ENCODE data around the gene HAUS3.
A peak's percentile ranks its signal among the peaks of the same experiment; 100 is the strongest.

Gene HAUS3

DNA sequence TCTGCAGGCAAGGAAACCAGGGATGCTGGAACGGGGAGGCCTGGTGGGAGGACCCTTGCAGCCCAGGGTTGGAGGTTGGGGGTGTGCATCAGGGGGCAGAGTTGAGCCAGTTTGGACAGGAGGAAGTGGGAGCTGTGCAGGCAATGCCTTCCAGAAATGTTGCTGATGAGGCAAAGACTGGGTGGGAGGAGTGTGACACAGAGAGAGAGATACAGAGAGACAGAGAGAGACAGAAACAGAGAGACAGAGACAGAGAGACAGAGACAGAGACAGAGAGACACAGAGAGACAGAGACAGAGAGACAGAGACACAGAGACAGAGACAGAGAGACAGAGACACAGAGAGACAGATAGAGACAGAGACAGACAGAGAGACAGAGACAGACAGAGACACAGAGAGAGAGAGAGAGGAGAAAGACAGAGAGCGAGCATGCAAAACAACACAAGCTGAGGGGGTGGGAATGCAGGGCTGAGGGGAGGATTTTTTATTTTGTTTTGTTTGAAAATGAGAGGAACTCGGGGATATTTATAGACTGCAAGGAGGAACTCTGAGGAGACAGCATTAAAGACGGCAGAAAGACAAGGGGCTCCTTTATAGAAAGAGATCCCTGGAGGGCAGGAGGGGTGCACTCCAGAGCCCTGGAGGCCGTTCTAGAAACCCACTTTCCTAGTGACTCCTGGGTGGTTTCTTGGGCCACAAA lies 1.9 kb upstream of the HAUS3 start (continued):
- TF ChIP-seq ZNF610 (tag by site-specific recombination; IDR thresholded peaks at IDR 0.05; ENCODE audit: borderline replicate concordance) (no peak), ZSCAN23 (tag by site-specific recombination; IDR thresholded peaks at IDR 0.05) (no peak), ZNF792 (tag by site-specific recombination; IDR thresholded peaks at IDR 0.05) (no peak), KLF1 (tag by site-specific recombination; IDR thresholded peaks at IDR 0.05) (0 out of 2 replicates have a peak, but pooled peaks have one; percentile 19), EGR2 (tag by site-specific recombination; IDR thresholded peaks at IDR 0.05; ENCODE audit: low read depth) (peak; percentile 81), ZNF747 (tag by site-specific recombination; IDR thresholded peaks at IDR 0.05) (no peak)
- TF ChIP-seq, protein P1, sequence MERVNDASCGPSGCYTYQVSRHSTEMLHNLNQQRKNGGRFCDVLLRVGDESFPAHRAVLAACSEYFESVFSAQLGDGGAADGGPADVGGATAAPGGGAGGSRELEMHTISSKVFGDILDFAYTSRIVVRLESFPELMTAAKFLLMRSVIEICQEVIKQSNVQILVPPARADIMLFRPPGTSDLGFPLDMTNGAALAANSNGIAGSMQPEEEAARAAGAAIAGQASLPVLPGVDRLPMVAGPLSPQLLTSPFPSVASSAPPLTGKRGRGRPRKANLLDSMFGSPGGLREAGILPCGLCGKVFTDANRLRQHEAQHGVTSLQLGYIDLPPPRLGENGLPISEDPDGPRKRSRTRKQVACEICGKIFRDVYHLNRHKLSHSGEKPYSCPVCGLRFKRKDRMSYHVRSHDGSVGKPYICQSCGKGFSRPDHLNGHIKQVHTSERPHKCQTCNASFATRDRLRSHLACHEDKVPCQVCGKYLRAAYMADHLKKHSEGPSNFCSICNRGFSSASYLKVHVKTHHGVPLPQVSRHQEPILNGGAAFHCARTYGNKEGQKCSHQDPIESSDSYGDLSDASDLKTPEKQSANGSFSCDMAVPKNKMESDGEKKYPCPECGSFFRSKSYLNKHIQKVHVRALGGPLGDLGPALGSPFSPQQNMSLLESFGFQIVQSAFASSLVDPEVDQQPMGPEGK (tag by site-specific recombination; IDR thresholded peaks at IDR 0.05), result 0 out of 2 replicates have a peak, but pooled peaks have one; percentile 25
- TF ChIP-seq, protein P2, sequence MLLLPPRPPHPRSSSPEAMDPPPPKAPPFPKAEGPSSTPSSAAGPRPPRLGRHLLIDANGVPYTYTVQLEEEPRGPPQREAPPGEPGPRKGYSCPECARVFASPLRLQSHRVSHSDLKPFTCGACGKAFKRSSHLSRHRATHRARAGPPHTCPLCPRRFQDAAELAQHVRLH (tag by site-specific recombination; IDR thresholded peaks at IDR 0.05), result 0 out of 2 replicates have a peak, but pooled peaks have one; percentile 44
- TF ChIP-seq, protein P3, sequence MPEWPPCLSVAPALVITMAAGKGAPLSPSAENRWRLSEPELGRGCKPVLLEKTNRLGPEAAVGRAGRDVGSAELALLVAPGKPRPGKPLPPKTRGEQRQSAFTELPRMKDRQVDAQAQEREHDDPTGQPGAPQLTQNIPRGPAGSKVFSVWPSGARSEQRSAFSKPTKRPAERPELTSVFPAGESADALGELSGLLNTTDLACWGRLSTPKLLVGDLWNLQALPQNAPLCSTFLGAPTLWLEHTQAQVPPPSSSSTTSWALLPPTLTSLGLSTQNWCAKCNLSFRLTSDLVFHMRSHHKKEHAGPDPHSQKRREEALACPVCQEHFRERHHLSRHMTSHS (tag by site-specific recombination; IDR thresholded peaks at IDR 0.05), result no peak

DNA sequence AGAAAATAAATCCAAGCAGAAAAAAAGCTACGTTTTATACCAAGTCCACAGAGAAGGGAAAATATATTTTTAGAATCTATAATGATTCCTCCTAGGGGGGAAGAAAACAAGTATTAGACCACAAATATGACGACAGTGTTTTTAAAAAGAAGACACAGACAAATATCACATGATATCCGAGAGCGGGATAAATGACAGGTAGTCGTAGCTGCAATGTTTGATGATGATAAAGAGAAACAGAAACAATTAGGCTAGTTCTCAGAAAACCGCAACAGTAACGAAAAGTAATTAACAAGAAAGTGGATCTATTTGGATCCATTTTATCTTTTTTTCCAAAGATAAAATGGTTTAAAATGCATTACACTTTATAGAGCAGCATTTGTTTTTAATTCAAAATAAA lies 918 bp downstream of the HAUS3 start:
- Histone ChIP-seq H3K36me3 (ENCODE audit: control insufficient read depth in 2 of 2, insufficient read depth in 1 of 2, low read length in 2 of 2) (peaks cover 0 to 36% of the 10 kb centered on the region in 2 experiments; a peak in 2 of 3 replicates), H3K9me3 (ENCODE audit: control insufficient read depth, insufficient read depth, low read depth, low read length) (no peaks in the 10 kb centered on the region), H3K4me1 (ENCODE audit: control insufficient read depth, insufficient read depth, low read length) (no peaks in the 10 kb centered on the region; the same call in 1 of the 2 replicates), H3K4me3 (ENCODE audit: low read depth, low read length) (peak overlapping the region; percentile 81), H3K27ac (ENCODE audit: extremely low read depth, low read depth, low read length) (peak overlapping the region; percentile 53; the same call in 1 of the 2 replicates)
- ChIA-PET POLR2A (interaction anchor here (0.9 to 1.4 kb wide), 4 partner anchors 9 to 109 kb away, joined by 3 to 7 read pairs (median 4); partner anchors contain the start of gene MXD4), CTCF (interaction anchor here (1.1 to 2.8 kb wide), 2 partner anchors 21 to 22 kb away, joined by 4 to 10 read pairs; no protein-coding TSS in a partner anchor)
- TF ChIP-seq, protein P4, sequence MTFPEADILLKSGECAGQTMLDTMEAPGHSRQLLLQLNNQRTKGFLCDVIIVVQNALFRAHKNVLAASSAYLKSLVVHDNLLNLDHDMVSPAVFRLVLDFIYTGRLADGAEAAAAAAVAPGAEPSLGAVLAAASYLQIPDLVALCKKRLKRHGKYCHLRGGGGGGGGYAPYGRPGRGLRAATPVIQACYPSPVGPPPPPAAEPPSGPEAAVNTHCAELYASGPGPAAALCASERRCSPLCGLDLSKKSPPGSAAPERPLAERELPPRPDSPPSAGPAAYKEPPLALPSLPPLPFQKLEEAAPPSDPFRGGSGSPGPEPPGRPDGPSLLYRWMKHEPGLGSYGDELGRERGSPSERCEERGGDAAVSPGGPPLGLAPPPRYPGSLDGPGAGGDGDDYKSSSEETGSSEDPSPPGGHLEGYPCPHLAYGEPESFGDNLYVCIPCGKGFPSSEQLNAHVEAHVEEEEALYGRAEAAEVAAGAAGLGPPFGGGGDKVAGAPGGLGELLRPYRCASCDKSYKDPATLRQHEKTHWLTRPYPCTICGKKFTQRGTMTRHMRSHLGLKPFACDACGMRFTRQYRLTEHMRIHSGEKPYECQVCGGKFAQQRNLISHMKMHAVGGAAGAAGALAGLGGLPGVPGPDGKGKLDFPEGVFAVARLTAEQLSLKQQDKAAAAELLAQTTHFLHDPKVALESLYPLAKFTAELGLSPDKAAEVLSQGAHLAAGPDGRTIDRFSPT (tag by site-specific recombination; IDR thresholded peaks at IDR 0.05), result no peak
- TF ChIP-seq, protein P5, sequence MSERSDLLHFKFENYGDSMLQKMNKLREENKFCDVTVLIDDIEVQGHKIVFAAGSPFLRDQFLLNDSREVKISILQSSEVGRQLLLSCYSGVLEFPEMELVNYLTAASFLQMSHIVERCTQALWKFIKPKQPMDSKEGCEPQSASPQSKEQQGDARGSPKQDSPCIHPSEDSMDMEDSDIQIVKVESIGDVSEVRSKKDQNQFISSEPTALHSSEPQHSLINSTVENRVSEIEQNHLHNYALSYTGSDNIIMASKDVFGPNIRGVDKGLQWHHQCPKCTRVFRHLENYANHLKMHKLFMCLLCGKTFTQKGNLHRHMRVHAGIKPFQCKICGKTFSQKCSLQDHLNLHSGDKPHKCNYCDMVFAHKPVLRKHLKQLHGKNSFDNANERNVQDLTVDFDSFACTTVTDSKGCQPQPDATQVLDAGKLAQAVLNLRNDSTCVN (tag by site-specific recombination; optimal IDR thresholded peaks at IDR 0.05), result no peak
- TF ChIP-seq ZNF302 (tag by site-specific recombination; IDR thresholded peaks at IDR 0.05; ENCODE audit: low read depth) (no peak), ZNF830 (tag by site-specific recombination; IDR thresholded peaks at IDR 0.05; ENCODE audit: low read depth) (no peak), OVOL3 (tag by site-specific recombination; IDR thresholded peaks at IDR 0.05) (no peak), ZNF391 (tag by site-specific recombination; IDR thresholded peaks at IDR 0.05; ENCODE audit: borderline replicate concordance, low read depth) (no peak), ZNF239 (tag by site-specific recombination; IDR thresholded peaks at IDR 0.05) (no peak), ZNF146 (tag by site-specific recombination; IDR thresholded peaks at IDR 0.05) (no peak), ZNF354C (tag by site-specific recombination; IDR thresholded peaks at IDR 0.05; ENCODE audit: borderline replicate concordance, low read depth) (no peak)
- TF ChIP-seq, protein P6, sequence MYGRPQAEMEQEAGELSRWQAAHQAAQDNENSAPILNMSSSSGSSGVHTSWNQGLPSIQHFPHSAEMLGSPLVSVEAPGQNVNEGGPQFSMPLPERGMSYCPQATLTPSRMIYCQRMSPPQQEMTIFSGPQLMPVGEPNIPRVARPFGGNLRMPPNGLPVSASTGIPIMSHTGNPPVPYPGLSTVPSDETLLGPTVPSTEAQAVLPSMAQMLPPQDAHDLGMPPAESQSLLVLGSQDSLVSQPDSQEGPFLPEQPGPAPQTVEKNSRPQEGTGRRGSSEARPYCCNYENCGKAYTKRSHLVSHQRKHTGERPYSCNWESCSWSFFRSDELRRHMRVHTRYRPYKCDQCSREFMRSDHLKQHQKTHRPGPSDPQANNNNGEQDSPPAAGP (tag by site-specific recombination; IDR thresholded peaks at IDR 0.05), result no peak
- TF ChIP-seq, protein P7, sequence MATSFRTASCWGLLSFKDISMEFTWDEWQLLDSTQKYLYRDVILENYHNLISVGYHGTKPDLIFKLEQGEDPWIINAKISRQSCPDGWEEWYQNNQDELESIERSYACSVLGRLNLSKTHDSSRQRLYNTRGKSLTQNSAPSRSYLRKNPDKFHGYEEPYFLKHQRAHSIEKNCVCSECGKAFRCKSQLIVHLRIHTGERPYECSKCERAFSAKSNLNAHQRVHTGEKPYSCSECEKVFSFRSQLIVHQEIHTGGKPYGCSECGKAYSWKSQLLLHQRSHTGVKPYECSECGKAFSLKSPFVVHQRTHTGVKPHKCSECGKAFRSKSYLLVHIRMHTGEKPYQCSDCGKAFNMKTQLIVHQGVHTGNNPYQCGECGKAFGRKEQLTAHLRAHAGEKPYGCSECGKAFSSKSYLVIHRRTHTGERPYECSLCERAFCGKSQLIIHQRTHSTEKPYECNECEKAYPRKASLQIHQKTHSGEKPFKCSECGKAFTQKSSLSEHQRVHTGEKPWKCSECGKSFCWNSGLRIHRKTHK (tag by site-specific recombination; IDR thresholded peaks at IDR 0.05), result no peak
- TF ChIP-seq, protein P8, sequence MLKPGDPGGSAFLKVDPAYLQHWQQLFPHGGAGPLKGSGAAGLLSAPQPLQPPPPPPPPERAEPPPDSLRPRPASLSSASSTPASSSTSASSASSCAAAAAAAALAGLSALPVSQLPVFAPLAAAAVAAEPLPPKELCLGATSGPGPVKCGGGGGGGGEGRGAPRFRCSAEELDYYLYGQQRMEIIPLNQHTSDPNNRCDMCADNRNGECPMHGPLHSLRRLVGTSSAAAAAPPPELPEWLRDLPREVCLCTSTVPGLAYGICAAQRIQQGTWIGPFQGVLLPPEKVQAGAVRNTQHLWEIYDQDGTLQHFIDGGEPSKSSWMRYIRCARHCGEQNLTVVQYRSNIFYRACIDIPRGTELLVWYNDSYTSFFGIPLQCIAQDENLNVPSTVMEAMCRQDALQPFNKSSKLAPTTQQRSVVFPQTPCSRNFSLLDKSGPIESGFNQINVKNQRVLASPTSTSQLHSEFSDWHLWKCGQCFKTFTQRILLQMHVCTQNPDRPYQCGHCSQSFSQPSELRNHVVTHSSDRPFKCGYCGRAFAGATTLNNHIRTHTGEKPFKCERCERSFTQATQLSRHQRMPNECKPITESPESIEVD (tag by site-specific recombination; IDR thresholded peaks at IDR 0.05), result no peak
- TF ChIP-seq, protein P9, sequence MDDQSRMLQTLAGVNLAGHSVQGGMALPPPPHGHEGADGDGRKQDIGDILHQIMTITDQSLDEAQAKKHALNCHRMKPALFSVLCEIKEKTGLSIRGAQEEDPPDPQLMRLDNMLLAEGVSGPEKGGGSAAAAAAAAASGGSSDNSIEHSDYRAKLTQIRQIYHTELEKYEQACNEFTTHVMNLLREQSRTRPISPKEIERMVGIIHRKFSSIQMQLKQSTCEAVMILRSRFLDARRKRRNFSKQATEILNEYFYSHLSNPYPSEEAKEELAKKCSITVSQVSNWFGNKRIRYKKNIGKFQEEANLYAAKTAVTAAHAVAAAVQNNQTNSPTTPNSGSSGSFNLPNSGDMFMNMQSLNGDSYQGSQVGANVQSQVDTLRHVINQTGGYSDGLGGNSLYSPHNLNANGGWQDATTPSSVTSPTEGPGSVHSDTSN (CRISPR knock-in tag; IDR thresholded peaks at IDR 0.05), result no peak

All from HEK293 (cell line).